ENCODE data around the gene ZNF275.

GRCh38 chrX:153370293-153371055 is 36.5 kb downstream of the ZNF275 start:
- TF ChIP-seq, protein P1, sequence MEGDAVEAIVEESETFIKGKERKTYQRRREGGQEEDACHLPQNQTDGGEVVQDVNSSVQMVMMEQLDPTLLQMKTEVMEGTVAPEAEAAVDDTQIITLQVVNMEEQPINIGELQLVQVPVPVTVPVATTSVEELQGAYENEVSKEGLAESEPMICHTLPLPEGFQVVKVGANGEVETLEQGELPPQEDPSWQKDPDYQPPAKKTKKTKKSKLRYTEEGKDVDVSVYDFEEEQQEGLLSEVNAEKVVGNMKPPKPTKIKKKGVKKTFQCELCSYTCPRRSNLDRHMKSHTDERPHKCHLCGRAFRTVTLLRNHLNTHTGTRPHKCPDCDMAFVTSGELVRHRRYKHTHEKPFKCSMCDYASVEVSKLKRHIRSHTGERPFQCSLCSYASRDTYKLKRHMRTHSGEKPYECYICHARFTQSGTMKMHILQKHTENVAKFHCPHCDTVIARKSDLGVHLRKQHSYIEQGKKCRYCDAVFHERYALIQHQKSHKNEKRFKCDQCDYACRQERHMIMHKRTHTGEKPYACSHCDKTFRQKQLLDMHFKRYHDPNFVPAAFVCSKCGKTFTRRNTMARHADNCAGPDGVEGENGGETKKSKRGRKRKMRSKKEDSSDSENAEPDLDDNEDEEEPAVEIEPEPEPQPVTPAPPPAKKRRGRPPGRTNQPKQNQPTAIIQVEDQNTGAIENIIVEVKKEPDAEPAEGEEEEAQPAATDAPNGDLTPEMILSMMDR (IDR thresholded peaks at IDR 0.05) = no peak
- no peak for TF ChIP-seq POLR2A (IDR thresholded peaks at IDR 0.05)

Measured in gastroesophageal sphincter (tissue), 3 donors.